Naive B cell (primary cell): ENCODE data around the gene SCAMP1. TPM values are rescaled to one million over a fixed set of nuclear protein-coding genes. Genes with fewer than 3 reads are reported as not detected.

Source experiments
- ATAC-seq, 2 donors: fragments of 150-1000 bp; cut with Tn5 transposase; 2 replicates each; pipeline ENCODE4 v1.10.0; 2021; ENCODE audit warnings: low read depth in 2 of 2, mild to moderate bottlenecking in 2 of 2, moderate library complexity in 2 of 2
- DNase-seq: peaks from one replicate; pipeline ENCODE4 v3.0.0; 2022
- H3K27ac Mint-ChIP-seq, 6 donors: one replicate each; pipeline ENCODE4 v1.8.0; 2020 to 2022; ENCODE audit warnings: mild to moderate bottlenecking in 6 of 6, mixed read lengths in 6 of 6, moderate library complexity in 5 of 6, inconsistent platforms in 2 of 6
- H3K27me3 Mint-ChIP-seq, 3 donors: one replicate each; pipeline ENCODE4 v1.8.0; 2021 to 2022; ENCODE audit warnings: mixed read lengths in 3 of 3, mild to moderate bottlenecking in 1 of 3
- H3K36me3 Mint-ChIP-seq, 2 donors: one replicate each; pipeline ENCODE4 v1.8.0; 2020 to 2022; ENCODE audit warnings: mixed read lengths in 2 of 2, inconsistent platforms in 1 of 2, mild to moderate bottlenecking in 1 of 2
- H3K4me1 Mint-ChIP-seq, 3 donors: one replicate each; pipeline ENCODE4 v1.8.0; 2020 to 2022; ENCODE audit warnings: mixed read lengths in 3 of 3, inconsistent platforms in 1 of 3, mild to moderate bottlenecking in 1 of 3, moderate library complexity in 1 of 3
- H3K4me3 Mint-ChIP-seq, 8 donors: one replicate each; pipeline ENCODE4 v1.8.0; 2020 to 2022; ENCODE audit warnings: mild to moderate bottlenecking in 8 of 8, mixed read lengths in 8 of 8, moderate library complexity in 8 of 8, inconsistent platforms in 2 of 8
- H3K9me3 Mint-ChIP-seq, 7 donors: one replicate each; pipeline ENCODE4 v1.8.0; 2020 to 2022; ENCODE audit warnings: mixed read lengths in 7 of 7, mild to moderate bottlenecking in 5 of 7, inconsistent platforms in 2 of 7, moderate library complexity in 1 of 7
- polyA plus RNA-seq, 6 donors: library from polyadenylated mRNA; unstranded; fragments of 300-500 nt; fragmentation: Illumina TruSeq; gene quantifications; one replicate each; pipeline ENCODE4 v1.2.3, GENCODE V29; 2021; ENCODE audit warnings: low read depth in 6 of 6

Gene SCAMP1
- polyA plus RNA-seq, 6 donors from 2014 or later = 25.8 to 36.2 (median 32.2) TPM

GRCh38 chr5:78508186-78508765 lies 147.9 kb downstream of the SCAMP1 start:
- H3K27ac Mint-ChIP-seq = peak overlapping the region in 1 of 6 donors; percentile 39
- DNase-seq (no peak), ATAC-seq (no peak)
- peaks cover 0 to 2% (median 0%) of the 10 kb centered on the region in 7 donors for H3K9me3 Mint-ChIP-seq
- H3K27me3 Mint-ChIP-seq = no peaks in the 10 kb centered on the region
- peak overlapping the region in 4 of 8 donors; percentile 16 to 92 (median 85) for H3K4me3 Mint-ChIP-seq
- H3K4me1 Mint-ChIP-seq = peaks cover 25 to 36% (median 36%) of the 10 kb centered on the region in 3 donors
- H3K36me3 Mint-ChIP-seq = peaks cover 0 to 1% of the 10 kb centered on the region in 2 donors

- Mint-ChIP-seq H3K36me3 (peaks cover 7 to 8% of the 10 kb centered on the region in 2 donors), H3K4me1 (peaks cover 25 to 36% (median 35%) of the 10 kb centered on the region in 3 donors), H3K9me3 (peaks cover 0 to 9% (median 6%) of the 10 kb centered on the region in 7 donors), H3K4me3 (peak overlapping the region; percentile 84 to 95 (median 88)), H3K27me3 (no peaks in the 10 kb centered on the region), H3K27ac (peak overlapping the region in 3 of 6 donors; percentile 4 to 57 (median 36))
- ATAC-seq (peak; percentile 25 to 30), DNase-seq (peak; percentile 14)
Observed at GRCh38 chr5:78509145-78509865, 148.9 kb downstream of the SCAMP1 start.

- peak overlapping the region; percentile 84 to 95 (median 88) for H3K4me3 Mint-ChIP-seq
- H3K36me3 Mint-ChIP-seq = peaks cover 16% of the 10 kb centered on the region in 2 donors
- H3K27me3 Mint-ChIP-seq = peaks cover 0 to 5% (median 0%) of the 10 kb centered on the region in 3 donors
- peak overlapping the region in 4 of 6 donors; percentile 4 to 80 (median 46) for H3K27ac Mint-ChIP-seq
- DNase-seq (peak; percentile 33), ATAC-seq (peak; percentile 70 to 77)
- H3K9me3 Mint-ChIP-seq = peaks cover 0 to 10% (median 6%) of the 10 kb centered on the region in 7 donors
- peaks cover 26 to 36% (median 35%) of the 10 kb centered on the region in 3 donors for H3K4me1 Mint-ChIP-seq
Observed at GRCh38 chr5:78509884-78510769, 149.7 kb downstream of the SCAMP1 start.

GRCh38 chr5:78511121-78511906 lies 150.9 kb downstream of the SCAMP1 start:
- peaks cover 29 to 36% (median 35%) of the 10 kb centered on the region in 3 donors for H3K4me1 Mint-ChIP-seq
- DNase-seq = peak; percentile 2
- H3K27ac Mint-ChIP-seq = no peak overlapping the region
- peaks cover 20% of the 10 kb centered on the region in 2 donors for H3K36me3 Mint-ChIP-seq
- H3K27me3 Mint-ChIP-seq = peaks cover 0 to 5% (median 0%) of the 10 kb centered on the region in 3 donors
- H3K4me3 Mint-ChIP-seq = peak overlapping the region in 5 of 8 donors; percentile 69 to 92 (median 85)
- H3K9me3 Mint-ChIP-seq = peaks cover 0 to 13% (median 6%) of the 10 kb centered on the region in 7 donors
- peak in 1 of 2 donors; percentile 30 for ATAC-seq

- Mint-ChIP-seq H3K27ac (peak overlapping the region in 1 of 6 donors; percentile 47), H3K4me3 (peak overlapping the region in 1 of 8 donors; percentile 6), H3K27me3 (peaks cover 0 to 5% (median 0%) of the 10 kb centered on the region in 3 donors), H3K36me3 (peaks cover 20 to 27% of the 10 kb centered on the region in 2 donors), H3K4me1 (peaks cover 29 to 36% (median 35%) of the 10 kb centered on the region in 3 donors), H3K9me3 (peaks cover 0 to 13% (median 6%) of the 10 kb centered on the region in 7 donors)
- ATAC-seq = no peak
- no peak for DNase-seq
Observed at GRCh38 chr5:78512435-78512834, 152.0 kb downstream of the SCAMP1 start.

GRCh38 chr5:78513441-78513840 lies 153.0 kb downstream of the SCAMP1 start:
- no peak overlapping the region for H3K4me3 Mint-ChIP-seq
- H3K27ac Mint-ChIP-seq = no peak overlapping the region
- H3K9me3 Mint-ChIP-seq = peaks cover 0 to 13% (median 6%) of the 10 kb centered on the region in 7 donors
- no peak for ATAC-seq
- DNase-seq = no peak
- H3K27me3 Mint-ChIP-seq = peaks cover 0 to 5% (median 0%) of the 10 kb centered on the region in 3 donors
- H3K4me1 Mint-ChIP-seq = peaks cover 29 to 34% (median 30%) of the 10 kb centered on the region in 3 donors
- H3K36me3 Mint-ChIP-seq = peaks cover 20 to 28% of the 10 kb centered on the region in 2 donors

- ATAC-seq (no peak), DNase-seq (no peak)
- peaks cover 0 to 13% (median 6%) of the 10 kb centered on the region in 7 donors for H3K9me3 Mint-ChIP-seq
- H3K36me3 Mint-ChIP-seq = peaks cover 20 to 28% of the 10 kb centered on the region in 2 donors
- peak overlapping the region in 1 of 8 donors; percentile 12 for H3K4me3 Mint-ChIP-seq
- H3K27me3 Mint-ChIP-seq = peaks cover 0 to 8% (median 0%) of the 10 kb centered on the region in 3 donors
- peak overlapping the region in 1 of 6 donors; percentile 35 for H3K27ac Mint-ChIP-seq
- peaks cover 18 to 22% (median 20%) of the 10 kb centered on the region in 3 donors for H3K4me1 Mint-ChIP-seq
Observed at GRCh38 chr5:78514427-78515330, 154.3 kb downstream of the SCAMP1 start.

- Mint-ChIP-seq H3K4me1 (peaks cover 8 to 19% (median 13%) of the 10 kb centered on the region in 3 donors), H3K36me3 (peaks cover 20 to 28% of the 10 kb centered on the region in 2 donors), H3K4me3 (peak overlapping the region in 1 of 8 donors; percentile 66), H3K27me3 (peaks cover 0 to 15% (median 0%) of the 10 kb centered on the region in 3 donors), H3K9me3 (peaks cover 0 to 13% (median 6%) of the 10 kb centered on the region in 7 donors), H3K27ac (no peak overlapping the region)
- ATAC-seq = no peak
- DNase-seq = no peak
Observed at GRCh38 chr5:78515670-78516069, 155.3 kb downstream of the SCAMP1 start.

GRCh38 chr5:78518365-78519197 lies 158.2 kb downstream of the SCAMP1 start:
- H3K4me3 Mint-ChIP-seq = no peak overlapping the region
- peaks cover 0 to 15% (median 0%) of the 10 kb centered on the region in 3 donors for H3K27me3 Mint-ChIP-seq
- ATAC-seq (no peak), DNase-seq (no peak)
- H3K4me1 Mint-ChIP-seq = peaks cover 0 to 4% (median 0%) of the 10 kb centered on the region in 3 donors
- peaks cover 0 to 9% (median 3%) of the 10 kb centered on the region in 7 donors for H3K9me3 Mint-ChIP-seq
- peaks cover 22 to 36% of the 10 kb centered on the region in 2 donors for H3K36me3 Mint-ChIP-seq
- peak overlapping the region in 2 of 6 donors; percentile 5 to 62 for H3K27ac Mint-ChIP-seq

GRCh38 chr5:78519198-78519941 lies 159.0 kb downstream of the SCAMP1 start:
- Mint-ChIP-seq H3K27ac (peak overlapping the region in 1 of 6 donors; percentile 20), H3K27me3 (peaks cover 0 to 15% (median 0%) of the 10 kb centered on the region in 3 donors), H3K36me3 (peaks cover 19 to 28% of the 10 kb centered on the region in 2 donors), H3K4me1 (peaks cover 0 to 4% (median 0%) of the 10 kb centered on the region in 3 donors), H3K9me3 (peaks cover 0 to 6% (median 0%) of the 10 kb centered on the region in 7 donors), H3K4me3 (no peak overlapping the region)
- no peak for ATAC-seq
- DNase-seq = no peak
